Right lobe of liver (tissue), 6 donors: ENCODE data around the gene CYP21A2. TPM values are rescaled to one million over a fixed set of nuclear protein-coding genes. Genes with fewer than 3 reads are reported as not detected.

ENCODE experiments used
- ATAC-seq, 4 donors: fragments of 200-7000 bp; cut with Tn5 transposase; one replicate each; pipeline ENCODE4 v1.9.1; 2020; ENCODE audit warnings: mild to moderate bottlenecking in 4 of 4, moderate library complexity in 4 of 4
- DNase-seq, 3 donors: peaks; one replicate each; pipeline ENCODE4 v3.0.0-alpha.2; 2020
- H3K27ac ChIP-seq, 3 donors: fragments of 200-600 bp; one replicate each; pipeline ENCODE4 v1.8.0; 2022
- H3K27me3 ChIP-seq, 2 donors: fragments of 200-600 bp; one replicate each; pipeline ENCODE4 v1.8.0; 2022
- H3K36me3 ChIP-seq, 4 donors: fragments of 200-600 bp; sonication (generic) in 1 of 4; one replicate each; pipeline versions ENCODE4 v1.5.1 to v1.8.0; 2017 to 2022; ENCODE audit warnings: control low read depth in 1 of 4
- H3K4me1 ChIP-seq, 4 donors: fragments of 200-600 bp; sonication (generic) in 1 of 4; one replicate each; pipeline versions ENCODE4 v1.5.1 to v1.8.0; 2017 to 2022; ENCODE audit warnings: control low read depth in 1 of 4
- H3K4me3 ChIP-seq, 3 donors: fragments of 200-600 bp; one replicate each; pipeline ENCODE4 v1.8.0; 2022
- H3K9me3 ChIP-seq, 4 donors: fragments of 200-600 bp; sonication (generic) in 1 of 4; one replicate each; pipeline versions ENCODE4 v1.5.1 to v1.8.0; 2017 to 2022; ENCODE audit warnings: control low read depth in 1 of 4
- POLR2A ChIP-seq: fragments of 450-650 bp; IDR thresholded peaks from one replicate; pipeline ENCODE4 v1.6.1; 2017; ENCODE audit warnings: antibody characterized with exemption, mild to moderate bottlenecking
- WGBS: methylation state at CpG from one replicate; pipeline ENCODE4 v1.1.6; 2018; ENCODE audit warnings: low coverage, low lambda C conversion rate; ENCODE audit not compliant: insufficient coverage; ENCODE audit errors: missing lambda C conversion rate; 5-methylcytosine and 5-hydroxymethylcytosine counted together
- intact Hi-C, 2 donors: fragments of 100-400 bp; cut with DNase I; formaldehyde crosslinking; loops; one replicate each; pipeline versions ENCODE4 v1.11.2 to v1.14.1; 2022
- total RNA-seq, 6 experiments: library from RNA; depleted of rRNA in 2 of 6; stranded (reverse); fragments of >200 nt in 2 of 6; fragmentation: NEBNext Ultra II Directional in 3 of 6; extraction: Animal tissue kit (Norgen Biotek cat#: 25700) in 3 of 6; gene quantifications; one replicate each; pipeline versions ENCODE4 v1.1.0 to v1.2.4, GENCODE V29; 2016 to 2023
- TF ChIP-seq, protein P1 (sequence below), 4 donors: fragments of 200-600 bp in 3 of 4; fragments of 450-650 bp in 1 of 4; IDR thresholded peaks; one replicate each; pipeline versions ENCODE4 v1.5.1 to v1.8.0; 2016 to 2022; ENCODE audit warnings: antibody characterized with exemption in 4 of 4, mild to moderate bottlenecking in 2 of 4
- donor health status: DM: no; HTN: yes; CAD: no.
- donor health status: DM: no; HTN: no; CAD: no.
- donor health status: DM: no; HTN: no; CAD: no.
- donor health status: DM: no; HTN: yes; CAD: no.
- donor health status: DM: no; HTN: yes; CAD: no.

The CYP21A2 gene
- total RNA-seq, 6 experiments from 2014 or later: 5.7 to 60.7 (median 14.0) TPM

DNA sequence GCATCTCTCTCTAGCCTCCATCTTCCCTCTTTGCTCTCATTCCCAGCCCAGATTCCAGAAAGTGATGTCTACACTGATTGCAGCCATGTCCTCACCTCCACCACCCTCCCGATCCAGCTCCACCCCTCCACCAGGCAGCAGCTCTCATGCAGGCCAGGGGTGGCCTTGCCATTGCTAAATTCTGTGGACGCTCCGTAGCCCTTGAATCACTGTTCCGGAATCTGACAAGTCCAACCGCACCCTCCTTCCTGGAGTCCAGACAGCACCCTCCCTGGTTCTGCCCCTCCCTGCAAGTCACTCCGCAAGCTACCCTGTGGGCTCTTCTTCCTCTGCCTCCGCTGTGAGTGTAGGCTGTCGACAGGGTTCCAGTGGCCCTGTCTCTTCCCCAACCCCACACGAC lies 44.7 kb downstream of the CYP21A2 start:
- H3K27me3 ChIP-seq: no peaks in the 10 kb centered on the region
- intact Hi-C loops: no loop called here
- ATAC-seq (no peak), DNase-seq (no peak)
- no peak for TF ChIP-seq POLR2A
- TF ChIP-seq, protein P1, sequence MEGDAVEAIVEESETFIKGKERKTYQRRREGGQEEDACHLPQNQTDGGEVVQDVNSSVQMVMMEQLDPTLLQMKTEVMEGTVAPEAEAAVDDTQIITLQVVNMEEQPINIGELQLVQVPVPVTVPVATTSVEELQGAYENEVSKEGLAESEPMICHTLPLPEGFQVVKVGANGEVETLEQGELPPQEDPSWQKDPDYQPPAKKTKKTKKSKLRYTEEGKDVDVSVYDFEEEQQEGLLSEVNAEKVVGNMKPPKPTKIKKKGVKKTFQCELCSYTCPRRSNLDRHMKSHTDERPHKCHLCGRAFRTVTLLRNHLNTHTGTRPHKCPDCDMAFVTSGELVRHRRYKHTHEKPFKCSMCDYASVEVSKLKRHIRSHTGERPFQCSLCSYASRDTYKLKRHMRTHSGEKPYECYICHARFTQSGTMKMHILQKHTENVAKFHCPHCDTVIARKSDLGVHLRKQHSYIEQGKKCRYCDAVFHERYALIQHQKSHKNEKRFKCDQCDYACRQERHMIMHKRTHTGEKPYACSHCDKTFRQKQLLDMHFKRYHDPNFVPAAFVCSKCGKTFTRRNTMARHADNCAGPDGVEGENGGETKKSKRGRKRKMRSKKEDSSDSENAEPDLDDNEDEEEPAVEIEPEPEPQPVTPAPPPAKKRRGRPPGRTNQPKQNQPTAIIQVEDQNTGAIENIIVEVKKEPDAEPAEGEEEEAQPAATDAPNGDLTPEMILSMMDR (IDR thresholded peaks at IDR 0.05): no peak
- WGBS: 73% methylated on average over 9 of the region's 9 CpGs
- no peak overlapping the region for H3K27ac ChIP-seq
- no peaks in the 10 kb centered on the region for H3K9me3 ChIP-seq
- H3K4me1 ChIP-seq: peaks cover 0 to 4% (median 0%) of the 10 kb centered on the region in 4 donors
- H3K36me3 ChIP-seq: no peaks in the 10 kb centered on the region
- H3K4me3 ChIP-seq: no peak overlapping the region

DNA sequence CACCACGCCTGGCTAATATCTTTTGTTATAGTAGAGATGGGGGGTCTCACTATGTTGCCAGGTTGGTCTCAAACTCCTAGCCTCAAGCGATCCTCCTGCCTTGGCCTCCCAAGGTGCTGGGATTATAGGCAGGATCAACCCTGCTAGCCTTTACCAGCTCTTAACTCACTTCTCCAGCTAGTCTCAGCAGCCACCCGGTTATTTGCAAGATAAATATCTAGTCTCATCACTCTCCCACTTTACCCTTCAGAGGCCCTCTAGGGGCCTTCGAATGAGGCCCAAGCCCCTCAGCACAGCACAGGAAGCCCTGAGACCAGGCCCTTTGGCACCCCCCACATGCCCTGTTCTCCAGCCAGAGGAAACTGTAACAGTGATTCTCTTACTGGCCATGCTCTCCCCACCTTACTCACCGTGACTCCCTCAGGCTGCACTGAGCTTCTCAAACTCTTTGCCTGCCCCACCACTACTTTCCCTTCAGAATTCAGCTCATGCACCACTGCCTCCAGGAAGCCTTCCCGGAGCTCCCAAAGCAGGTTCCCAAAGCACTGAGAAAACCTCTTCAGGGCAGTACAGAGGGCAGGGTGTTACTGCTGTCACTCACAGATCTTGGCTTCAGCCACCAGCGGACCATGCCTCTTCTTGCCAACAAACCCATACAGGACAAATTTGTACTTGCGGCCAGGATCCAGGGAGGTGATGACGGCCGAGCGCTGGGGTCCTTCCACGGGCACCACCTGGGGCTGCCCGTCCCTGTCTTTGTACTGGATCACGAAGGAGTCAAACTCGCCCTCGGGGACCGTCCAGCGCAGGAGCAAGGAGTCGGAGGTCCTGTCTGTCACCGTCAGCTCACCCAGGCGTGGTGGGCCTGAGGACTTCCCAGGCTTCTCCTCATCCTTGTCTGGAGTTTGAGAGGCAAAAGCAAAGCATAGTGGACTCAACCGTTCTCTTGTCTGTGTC lies 45.9 kb downstream of the CYP21A2 start:
- Histone ChIP-seq H3K27ac (no peak overlapping the region), H3K36me3 (no peaks in the 10 kb centered on the region), H3K27me3 (no peaks in the 10 kb centered on the region), H3K4me3 (no peak overlapping the region), H3K4me1 (peaks cover 0 to 4% (median 0%) of the 10 kb centered on the region in 4 donors), H3K9me3 (no peaks in the 10 kb centered on the region)
- 81% methylated on average over 5 of the region's 22 CpGs for WGBS
- DNase-seq (no peak), ATAC-seq (no peak)
- intact Hi-C loops: no loop called here
- TF ChIP-seq, protein P1 (IDR thresholded peaks at IDR 0.05): no peak
- TF ChIP-seq POLR2A: no peak

DNA sequence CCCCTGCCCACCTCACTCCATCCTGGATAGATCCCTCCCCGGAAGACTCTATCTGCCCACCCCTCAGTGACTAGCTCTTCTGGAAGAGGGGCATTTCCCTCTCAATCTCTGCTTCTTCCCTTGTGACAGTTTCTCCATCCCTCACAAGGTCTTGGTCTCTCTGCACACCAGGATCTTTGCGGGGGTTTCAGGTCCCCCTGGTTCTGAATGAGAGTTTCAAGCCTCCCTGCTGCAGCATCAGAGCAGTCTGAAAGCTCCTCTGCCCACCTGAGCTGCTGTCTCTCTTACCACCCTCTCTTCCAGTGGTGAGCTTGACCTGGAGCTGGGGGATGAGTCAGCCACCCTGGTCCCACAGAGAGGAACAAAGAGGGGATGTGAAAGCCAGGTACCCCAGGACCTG lies 46.6 kb downstream of the CYP21A2 start:
- no peaks in the 10 kb centered on the region for H3K9me3 ChIP-seq
- H3K4me1 ChIP-seq: peaks cover 0 to 4% (median 0%) of the 10 kb centered on the region in 4 donors
- H3K36me3 ChIP-seq: no peaks in the 10 kb centered on the region
- DNase-seq (no peak), ATAC-seq (no peak)
- intact Hi-C loops: no loop called here
- TF ChIP-seq, protein P1 (IDR thresholded peaks at IDR 0.05): no peak
- TF ChIP-seq POLR2A: no peak
- WGBS: 81% methylated on average over 2 of the region's 2 CpGs
- no peak overlapping the region for H3K27ac ChIP-seq
- no peak overlapping the region for H3K4me3 ChIP-seq
- no peaks in the 10 kb centered on the region for H3K27me3 ChIP-seq

- 82% methylated on average over 12 of the region's 17 CpGs for WGBS
- H3K4me3 ChIP-seq: no peak overlapping the region
- peaks cover 0 to 4% (median 0%) of the 10 kb centered on the region in 4 donors for H3K4me1 ChIP-seq
- ATAC-seq (no peak), DNase-seq (peak in 1 of 3 donors; percentile 39)
- no peaks in the 10 kb centered on the region for H3K9me3 ChIP-seq
- H3K36me3 ChIP-seq: no peaks in the 10 kb centered on the region
- H3K27me3 ChIP-seq: no peaks in the 10 kb centered on the region
- H3K27ac ChIP-seq: no peak overlapping the region
- intact Hi-C loops: no loop called here
- TF ChIP-seq POLR2A: no peak
- TF ChIP-seq, protein P1 (IDR thresholded peaks at IDR 0.05): no peak
Measured at GRCh38 chr6:32085759-32086459, 47.7 kb downstream of the CYP21A2 start.
